HK-2 (cell line): ENCODE data around the gene PEG3.

Experiments used
- DNase-seq: peaks from one replicate; pipeline ENCODE4 v3.0.0-alpha.2; 2018; ENCODE audit not compliant: unreplicated experiment

Gene PEG3

GRCh38 chr19:56838909-56839651 lies 1.4 kb downstream of the PEG3 start:
- peak; percentile 97 for DNase-seq

GRCh38 chr19:56838024-56838908 lies 2.3 kb downstream of the PEG3 start:
- peak; percentile 82 for DNase-seq

- DNase-seq: peak; percentile 79
These were observed 3.0 kb downstream of the PEG3 start for GRCh38 chr19:56837492-56838023.

GRCh38 chr19:56837004-56837403 lies 3.5 kb downstream of the PEG3 start:
- peak; percentile 10 for DNase-seq

GRCh38 chr19:56836059-56836458 lies 4.5 kb downstream of the PEG3 start:
- DNase-seq: no peak

GRCh38 chr19:56835401-56835800 lies 5.1 kb downstream of the PEG3 start:
- no peak for DNase-seq

GRCh38 chr19:56834564-56835375 lies 5.8 kb downstream of the PEG3 start:
- DNase-seq: no peak

GRCh38 chr19:56832352-56832928 lies 8.1 kb downstream of the PEG3 start:
- DNase-seq: no peak

GRCh38 chr19:56831255-56831654 lies 9.3 kb downstream of the PEG3 start:
- DNase-seq: no peak

GRCh38 chr19:56829596-56829995 lies 10.9 kb downstream of the PEG3 start:
- DNase-seq: no peak

GRCh38 chr19:56827708-56828107 lies 12.8 kb downstream of the PEG3 start:
- no peak for DNase-seq

GRCh38 chr19:56823956-56824355 lies 16.6 kb downstream of the PEG3 start:
- no peak for DNase-seq

GRCh38 chr19:56823417-56823816 lies 17.1 kb downstream of the PEG3 start:
- DNase-seq: no peak

GRCh38 chr19:56822755-56823154 lies 17.8 kb downstream of the PEG3 start:
- DNase-seq: no peak

GRCh38 chr19:56821675-56822074 lies 18.9 kb downstream of the PEG3 start:
- no peak for DNase-seq

- no peak for DNase-seq
These were observed 19.3 kb downstream of the PEG3 start for GRCh38 chr19:56821209-56821608.

- DNase-seq: no peak
These were observed 21.4 kb downstream of the PEG3 start for GRCh38 chr19:56819166-56819565.

GRCh38 chr19:56814656-56815055 lies 25.9 kb downstream of the PEG3 start:
- DNase-seq: no peak

GRCh38 chr19:56813531-56813930 lies 27.0 kb downstream of the PEG3 start:
- DNase-seq: no peak

- no peak for DNase-seq
These were observed 29.0 kb downstream of the PEG3 start for GRCh38 chr19:56811480-56811879.

GRCh38 chr19:56810260-56810659 lies 30.3 kb downstream of the PEG3 start:
- no peak for DNase-seq
